ENCODE data around the gene SLC6A5.

Gene SLC6A5

DNA sequence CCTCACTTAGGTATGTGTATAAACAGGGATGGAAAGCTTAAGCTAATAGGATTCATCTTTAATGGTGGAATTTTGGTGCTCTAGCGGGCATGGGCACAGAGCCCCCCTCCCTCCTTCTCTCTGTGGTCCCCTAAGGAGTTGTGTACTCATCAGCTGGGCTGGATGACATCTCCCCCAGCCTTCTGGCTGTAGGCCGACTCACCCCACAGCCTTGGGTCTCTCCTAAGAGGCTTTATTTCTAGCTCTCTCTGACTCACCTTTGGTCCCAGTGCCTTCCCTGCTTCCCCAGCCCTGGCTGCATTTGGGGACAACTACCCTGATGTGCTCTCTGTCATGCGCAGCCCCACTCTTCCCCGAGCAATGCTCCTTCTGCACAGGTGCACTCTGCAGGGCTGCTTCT, 26.9 kb downstream of the SLC6A5 start:
- TF ChIP-seq, protein P1, sequence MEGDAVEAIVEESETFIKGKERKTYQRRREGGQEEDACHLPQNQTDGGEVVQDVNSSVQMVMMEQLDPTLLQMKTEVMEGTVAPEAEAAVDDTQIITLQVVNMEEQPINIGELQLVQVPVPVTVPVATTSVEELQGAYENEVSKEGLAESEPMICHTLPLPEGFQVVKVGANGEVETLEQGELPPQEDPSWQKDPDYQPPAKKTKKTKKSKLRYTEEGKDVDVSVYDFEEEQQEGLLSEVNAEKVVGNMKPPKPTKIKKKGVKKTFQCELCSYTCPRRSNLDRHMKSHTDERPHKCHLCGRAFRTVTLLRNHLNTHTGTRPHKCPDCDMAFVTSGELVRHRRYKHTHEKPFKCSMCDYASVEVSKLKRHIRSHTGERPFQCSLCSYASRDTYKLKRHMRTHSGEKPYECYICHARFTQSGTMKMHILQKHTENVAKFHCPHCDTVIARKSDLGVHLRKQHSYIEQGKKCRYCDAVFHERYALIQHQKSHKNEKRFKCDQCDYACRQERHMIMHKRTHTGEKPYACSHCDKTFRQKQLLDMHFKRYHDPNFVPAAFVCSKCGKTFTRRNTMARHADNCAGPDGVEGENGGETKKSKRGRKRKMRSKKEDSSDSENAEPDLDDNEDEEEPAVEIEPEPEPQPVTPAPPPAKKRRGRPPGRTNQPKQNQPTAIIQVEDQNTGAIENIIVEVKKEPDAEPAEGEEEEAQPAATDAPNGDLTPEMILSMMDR (IDR thresholded peaks at IDR 0.05; ENCODE audit: low read depth, low read length) = no peak
- DNase-seq (ENCODE audit: extremely low read depth, low read depth) = no peak

DNA sequence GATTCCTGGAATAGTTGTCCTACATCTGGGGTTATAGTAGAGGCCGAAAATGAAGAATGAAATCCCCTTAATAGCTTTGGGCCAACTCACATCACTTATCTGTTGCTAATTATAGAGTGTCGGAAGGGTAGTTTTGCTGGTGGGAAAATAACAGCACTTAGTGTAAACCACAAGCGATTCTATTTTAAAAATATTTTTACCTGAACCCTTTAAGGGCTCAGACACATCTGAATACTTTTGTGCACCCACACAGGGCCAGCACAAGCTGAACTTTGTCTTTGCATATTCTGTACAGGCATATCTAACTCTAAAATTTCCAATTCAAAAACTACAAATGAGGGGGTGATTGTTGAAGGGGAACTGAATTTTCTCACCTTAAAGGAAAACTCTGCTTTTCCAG, 27.6 kb downstream of the SLC6A5 start:
- TF ChIP-seq, protein P1 (IDR thresholded peaks at IDR 0.05; ENCODE audit: low read depth, low read length) = no peak
- DNase-seq (ENCODE audit: extremely low read depth, low read depth) = no peak

DNA sequence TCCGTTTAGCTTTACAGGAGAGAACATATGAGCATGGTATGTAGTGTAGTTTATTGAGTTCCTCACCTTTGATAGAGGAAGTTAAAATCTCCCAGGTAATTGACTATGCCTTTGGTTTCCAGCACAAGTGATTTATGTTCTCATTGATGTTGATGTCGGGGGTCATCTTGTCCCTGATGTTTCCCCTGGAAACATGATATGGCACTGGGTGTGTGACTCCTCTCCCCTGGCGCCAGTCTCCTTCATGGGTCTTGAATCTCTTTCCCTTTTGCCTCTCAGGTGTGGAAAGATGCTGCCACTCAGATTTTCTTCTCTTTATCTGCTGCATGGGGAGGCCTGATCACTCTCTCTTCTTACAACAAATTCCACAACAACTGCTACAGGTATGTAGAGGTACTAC, 28.3 kb downstream of the SLC6A5 start:
- TF ChIP-seq, protein P1 (IDR thresholded peaks at IDR 0.05; ENCODE audit: low read depth, low read length) = no peak
- no peak for DNase-seq (ENCODE audit: extremely low read depth, low read depth)

DNA sequence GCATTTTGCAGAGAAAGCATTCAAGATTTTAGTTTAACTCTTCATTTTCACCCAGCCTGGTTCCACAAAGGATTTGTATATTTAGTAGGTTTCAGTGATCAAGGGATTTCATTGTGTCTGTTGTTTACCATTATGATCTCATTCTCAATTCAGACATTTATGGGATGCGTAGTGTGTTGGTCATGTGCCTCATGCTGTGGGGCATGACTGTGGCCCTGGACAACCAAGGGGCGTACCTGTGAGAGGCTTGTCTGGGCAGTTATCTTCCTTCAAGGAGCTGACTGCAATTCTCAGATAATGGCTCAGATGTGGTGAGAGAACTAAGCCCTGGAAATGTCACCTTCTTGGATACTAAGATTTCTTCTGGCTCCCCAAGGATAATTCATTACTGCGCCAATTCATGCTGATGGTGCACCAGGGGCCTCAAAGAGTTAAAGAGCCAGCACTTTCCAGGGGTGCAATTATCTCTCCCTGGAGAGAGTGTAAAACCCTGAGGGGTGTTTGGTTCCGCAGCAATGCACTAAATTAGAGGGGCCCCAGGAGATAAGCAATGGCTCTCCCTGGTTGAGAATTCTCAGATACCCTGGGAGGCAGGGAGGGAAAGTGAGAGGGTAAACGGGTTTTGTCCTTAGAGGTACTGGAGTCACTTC, 32.2 kb downstream of the SLC6A5 start:
- TF ChIP-seq, protein P1 (IDR thresholded peaks at IDR 0.05; ENCODE audit: low read depth, low read length) = no peak
- no peak for DNase-seq (ENCODE audit: extremely low read depth, low read depth)

DNA sequence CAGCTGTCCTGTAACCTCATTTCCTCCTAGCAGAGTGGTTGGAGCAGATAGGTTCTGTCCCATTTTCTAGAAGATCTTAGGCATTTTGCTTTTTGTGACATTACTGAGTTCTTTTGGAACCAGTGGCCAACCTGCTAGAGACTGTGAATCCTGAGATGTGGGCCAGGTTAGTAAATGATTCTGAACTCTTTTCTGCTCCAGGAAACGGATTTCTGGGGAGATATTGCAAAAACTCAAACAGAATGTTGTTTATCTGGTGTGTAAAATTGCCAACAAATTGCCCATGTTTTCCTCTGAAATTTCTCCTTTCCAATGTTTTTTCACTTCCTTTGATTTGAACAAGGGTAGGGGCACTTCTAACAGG, 32.7 kb downstream of the SLC6A5 start:
- TF ChIP-seq, protein P1 (IDR thresholded peaks at IDR 0.05; ENCODE audit: low read depth, low read length) = no peak
- no peak for DNase-seq (ENCODE audit: extremely low read depth, low read depth)

DNA sequence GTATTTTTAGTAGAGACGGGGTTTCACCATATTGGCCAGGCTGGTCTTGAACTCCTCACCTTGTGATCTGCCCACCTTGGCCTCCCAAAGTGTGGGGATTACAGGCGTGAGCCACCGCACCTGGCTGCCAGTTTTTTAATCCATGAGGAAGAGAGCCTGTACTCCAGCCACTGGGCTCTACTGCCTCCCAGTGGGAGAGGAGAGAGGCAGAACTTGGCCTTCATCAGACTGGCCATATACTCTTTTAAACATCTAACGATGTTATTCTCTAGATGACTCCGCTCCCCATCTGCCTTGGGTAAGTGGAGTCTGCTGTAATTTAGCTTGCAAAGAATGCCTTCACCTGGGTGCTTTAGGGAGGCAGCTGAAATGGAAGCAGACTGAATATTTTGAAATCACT, 34.6 kb downstream of the SLC6A5 start:
- TF ChIP-seq, protein P1 (IDR thresholded peaks at IDR 0.05; ENCODE audit: low read depth, low read length) = no peak
- no peak for DNase-seq (ENCODE audit: extremely low read depth, low read depth)

DNA sequence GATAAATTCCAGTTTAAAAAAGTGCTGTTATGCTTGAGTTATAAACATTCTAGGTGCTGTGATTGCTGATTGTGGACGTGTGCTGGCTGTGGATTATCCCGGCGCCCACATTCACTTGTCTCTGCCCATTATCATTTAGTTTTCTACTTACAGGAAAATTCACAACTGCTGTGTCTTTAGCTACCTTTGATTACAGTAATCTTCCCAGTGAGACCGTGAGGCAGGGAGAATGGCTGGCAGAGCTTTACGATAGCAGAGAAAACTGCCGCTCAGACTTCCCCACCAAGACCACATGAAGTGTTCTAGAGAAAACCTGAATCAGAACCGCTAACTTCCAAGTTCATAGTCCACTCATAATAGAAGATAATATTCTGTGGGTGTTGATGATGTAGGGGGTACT, 35.4 kb downstream of the SLC6A5 start:
- no peak for DNase-seq (ENCODE audit: extremely low read depth, low read depth)
- TF ChIP-seq, protein P1 (IDR thresholded peaks at IDR 0.05; ENCODE audit: low read depth, low read length) = no peak

Measured in AG09319 (cell line).